T-helper 22 cell (primary cell): ENCODE data around the gene SRRM1.
"Not testable (repeated sequence)": the region's sequence is repeated elsewhere in the genome, so short reads cannot be mapped to it uniquely, and the experiment has no call there.

Experiments
- DNase-seq: peaks from one replicate; pipeline ENCODE4 v3.0.0-alpha.2; 2020; ENCODE audit warnings: low read depth

SRRM1 gene

GRCh38 chr1:24717887-24718650 is 75.0 kb downstream of the SRRM1 start:
- DNase-seq, result no peak

GRCh38 chr1:24720152-24720551 is 77.0 kb downstream of the SRRM1 start:
- DNase-seq, result no peak

GRCh38 chr1:24721533-24721932 is 78.4 kb downstream of the SRRM1 start:
- DNase-seq, result no peak

- DNase-seq, result not testable (repeated sequence)
Measured at GRCh38 chr1:24722073-24723035, 79.3 kb downstream of the SRRM1 start.
